OCI-LY3 (cell line): ENCODE data around the gene RILPL1.
"Not testable (repeated sequence)": the region's sequence is repeated elsewhere in the genome, so short reads cannot be mapped to it uniquely, and the experiment has no call there.

Experiments used
- CTCF ChIP-seq: fragments of 200-600, 300-600 bp; sonication (generic); IDR thresholded peaks from 2 replicates; pipeline ENCODE4 v1.5.1; 2014; ENCODE audit warnings: antibody characterized with exemption, low read length, low read depth
- EZH2phosphoT487 ChIP-seq: fragments of 200-600 bp; shearing (Covaris generic); IDR thresholded peaks from 2 replicates; pipeline ENCODE4 v1.6.1; 2018; ENCODE audit warnings: antibody characterized with exemption, mixed run types, low read depth

GRCh38 chr12:123554136-123554535 is 20.6 kb upstream of the RILPL1 start:
- not testable (repeated sequence) for TF ChIP-seq CTCF, EZH2phosphoT487
